ENCODE results near the gene PNPLA3.

The PNPLA3 gene

GRCh38 chr22:43885319-43885671 lies 38.3 kb upstream of the PNPLA3 start:
- H3K4me3 Mint-ChIP-seq, result no peak overlapping the region
- H3K4me1 Mint-ChIP-seq (ENCODE audit: low read depth), result no peaks in the 10 kb centered on the region
- H3K27me3 Mint-ChIP-seq, result peaks cover 49% of the 10 kb centered on the region
- DNase-seq, result no peak
- no peak overlapping the region for H3K27ac Mint-ChIP-seq
- no peaks in the 10 kb centered on the region for H3K36me3 Mint-ChIP-seq (ENCODE audit: low read depth)
- no peaks in the 10 kb centered on the region for H3K9me3 Mint-ChIP-seq

- H3K4me1 Mint-ChIP-seq (ENCODE audit: low read depth), result no peaks in the 10 kb centered on the region
- no peak overlapping the region for H3K27ac Mint-ChIP-seq
- no peaks in the 10 kb centered on the region for H3K9me3 Mint-ChIP-seq
- peaks cover 53% of the 10 kb centered on the region for H3K27me3 Mint-ChIP-seq
- DNase-seq, result peak; percentile 17
- H3K36me3 Mint-ChIP-seq (ENCODE audit: low read depth), result no peaks in the 10 kb centered on the region
- H3K4me3 Mint-ChIP-seq, result no peak overlapping the region
These were observed 37.8 kb upstream of the PNPLA3 start for GRCh38 chr22:43885786-43886185.

GRCh38 chr22:43886231-43886630 lies 37.4 kb upstream of the PNPLA3 start:
- no peaks in the 10 kb centered on the region for H3K9me3 Mint-ChIP-seq
- H3K4me1 Mint-ChIP-seq (ENCODE audit: low read depth), result peaks cover under 1% of the 10 kb centered on the region
- no peak for DNase-seq
- H3K36me3 Mint-ChIP-seq (ENCODE audit: low read depth), result no peaks in the 10 kb centered on the region
- no peak overlapping the region for H3K27ac Mint-ChIP-seq
- peaks cover 58% of the 10 kb centered on the region for H3K27me3 Mint-ChIP-seq
- no peak overlapping the region for H3K4me3 Mint-ChIP-seq

GRCh38 chr22:43887391-43887790 lies 36.2 kb upstream of the PNPLA3 start:
- H3K4me3 Mint-ChIP-seq, result no peak overlapping the region
- peaks cover 3% of the 10 kb centered on the region for H3K4me1 Mint-ChIP-seq (ENCODE audit: low read depth)
- no peaks in the 10 kb centered on the region for H3K36me3 Mint-ChIP-seq (ENCODE audit: low read depth)
- peaks cover 66% of the 10 kb centered on the region for H3K27me3 Mint-ChIP-seq
- no peaks in the 10 kb centered on the region for H3K9me3 Mint-ChIP-seq
- DNase-seq, result no peak
- no peak overlapping the region for H3K27ac Mint-ChIP-seq

GRCh38 chr22:43888740-43889139 lies 34.9 kb upstream of the PNPLA3 start:
- H3K9me3 Mint-ChIP-seq, result no peaks in the 10 kb centered on the region
- H3K27me3 Mint-ChIP-seq, result peaks cover 71% of the 10 kb centered on the region
- peaks cover 3% of the 10 kb centered on the region for H3K4me1 Mint-ChIP-seq (ENCODE audit: low read depth)
- DNase-seq, result no peak
- H3K4me3 Mint-ChIP-seq, result no peak overlapping the region
- H3K27ac Mint-ChIP-seq, result no peak overlapping the region
- H3K36me3 Mint-ChIP-seq (ENCODE audit: low read depth), result no peaks in the 10 kb centered on the region

GRCh38 chr22:43889201-43889859 lies 34.3 kb upstream of the PNPLA3 start:
- Mint-ChIP-seq H3K4me3 (no peak overlapping the region), H3K9me3 (no peaks in the 10 kb centered on the region), H3K4me1 (ENCODE audit: low read depth) (peaks cover 3% of the 10 kb centered on the region), H3K27ac (no peak overlapping the region), H3K27me3 (peaks cover 77% of the 10 kb centered on the region), H3K36me3 (ENCODE audit: low read depth) (no peaks in the 10 kb centered on the region)
- no peak for DNase-seq

- H3K4me3 Mint-ChIP-seq, result no peak overlapping the region
- H3K27me3 Mint-ChIP-seq, result peaks cover 75% of the 10 kb centered on the region
- DNase-seq, result no peak
- H3K4me1 Mint-ChIP-seq (ENCODE audit: low read depth), result peaks cover 3% of the 10 kb centered on the region
- H3K9me3 Mint-ChIP-seq, result no peaks in the 10 kb centered on the region
- no peak overlapping the region for H3K27ac Mint-ChIP-seq
- H3K36me3 Mint-ChIP-seq (ENCODE audit: low read depth), result no peaks in the 10 kb centered on the region
These were observed 33.7 kb upstream of the PNPLA3 start for GRCh38 chr22:43889860-43890253.

GRCh38 chr22:43890901-43891331 lies 32.7 kb upstream of the PNPLA3 start:
- no peak for DNase-seq
- peaks cover 3% of the 10 kb centered on the region for H3K4me1 Mint-ChIP-seq (ENCODE audit: low read depth)
- H3K27me3 Mint-ChIP-seq, result peaks cover 68% of the 10 kb centered on the region
- no peak overlapping the region for H3K27ac Mint-ChIP-seq
- H3K4me3 Mint-ChIP-seq, result no peak overlapping the region
- H3K9me3 Mint-ChIP-seq, result no peaks in the 10 kb centered on the region
- no peaks in the 10 kb centered on the region for H3K36me3 Mint-ChIP-seq (ENCODE audit: low read depth)

GRCh38 chr22:43891360-43892182 lies 32.0 kb upstream of the PNPLA3 start, which contains the start of gene PNPLA5:
Gene PNPLA5 (minus strand): TSS chr22:43892013. CDS start chr22:43891880, 133 bp downstream.
- Mint-ChIP-seq H3K4me1 (ENCODE audit: low read depth) (peaks cover 3% of the 10 kb centered on the region), H3K27me3 (peaks cover 66% of the 10 kb centered on the region), H3K4me3 (no peak within 1 kb of the TSS), H3K36me3 (ENCODE audit: low read depth) (no peaks in the 10 kb centered on the region), H3K27ac (no peak within 1 kb of the TSS), H3K9me3 (no peaks in the 10 kb centered on the region)
- DNase-seq, result peak; percentile 51

- peaks cover 58% of the 10 kb centered on the region for H3K27me3 Mint-ChIP-seq
- no peak overlapping the region for H3K27ac Mint-ChIP-seq
- H3K9me3 Mint-ChIP-seq, result no peaks in the 10 kb centered on the region
- no peak overlapping the region for H3K4me3 Mint-ChIP-seq
- H3K4me1 Mint-ChIP-seq (ENCODE audit: low read depth), result peaks cover 3% of the 10 kb centered on the region
- no peaks in the 10 kb centered on the region for H3K36me3 Mint-ChIP-seq (ENCODE audit: low read depth)
- no peak for DNase-seq
These were observed 31.3 kb upstream of the PNPLA3 start for GRCh38 chr22:43892183-43892894.

- no peak overlapping the region for H3K4me3 Mint-ChIP-seq
- DNase-seq, result no peak
- H3K4me1 Mint-ChIP-seq (ENCODE audit: low read depth), result peaks cover 3% of the 10 kb centered on the region
- no peaks in the 10 kb centered on the region for H3K9me3 Mint-ChIP-seq
- no peak overlapping the region for H3K27ac Mint-ChIP-seq
- peaks cover 54% of the 10 kb centered on the region for H3K27me3 Mint-ChIP-seq
- H3K36me3 Mint-ChIP-seq (ENCODE audit: low read depth), result no peaks in the 10 kb centered on the region
These were observed 30.3 kb upstream of the PNPLA3 start for GRCh38 chr22:43893266-43893665.

GRCh38 chr22:43894122-43894521 lies 29.5 kb upstream of the PNPLA3 start:
- Mint-ChIP-seq H3K27me3 (peaks cover 49% of the 10 kb centered on the region), H3K27ac (no peak overlapping the region), H3K4me3 (no peak overlapping the region), H3K9me3 (no peaks in the 10 kb centered on the region), H3K4me1 (ENCODE audit: low read depth) (peaks cover 3% of the 10 kb centered on the region), H3K36me3 (ENCODE audit: low read depth) (no peaks in the 10 kb centered on the region)
- no peak for DNase-seq

- peaks cover 3% of the 10 kb centered on the region for H3K4me1 Mint-ChIP-seq (ENCODE audit: low read depth)
- peaks cover 29% of the 10 kb centered on the region for H3K27me3 Mint-ChIP-seq
- H3K9me3 Mint-ChIP-seq, result no peaks in the 10 kb centered on the region
- no peaks in the 10 kb centered on the region for H3K36me3 Mint-ChIP-seq (ENCODE audit: low read depth)
- DNase-seq, result no peak
- no peak overlapping the region for H3K4me3 Mint-ChIP-seq
- no peak overlapping the region for H3K27ac Mint-ChIP-seq
These were observed 27.5 kb upstream of the PNPLA3 start for GRCh38 chr22:43895986-43896645.

- Mint-ChIP-seq H3K9me3 (no peaks in the 10 kb centered on the region), H3K4me3 (no peak overlapping the region), H3K4me1 (ENCODE audit: low read depth) (no peaks in the 10 kb centered on the region), H3K36me3 (ENCODE audit: low read depth) (no peaks in the 10 kb centered on the region), H3K27ac (no peak overlapping the region), H3K27me3 (peaks cover 17% of the 10 kb centered on the region)
- DNase-seq, result no peak
These were observed 25.8 kb upstream of the PNPLA3 start for GRCh38 chr22:43897751-43898261.
